Medulla oblongata (tissue), 1 donor: ENCODE results near the gene OGFOD3.

ENCODE experiments used
- DNase-seq: peaks from one replicate; pipeline ENCODE4 v3.0.0-alpha.2; 2015; ENCODE audit errors: extremely low spot score

Gene OGFOD3

GRCh38 chr17:82407255-82407654 is 11.1 kb downstream of the OGFOD3 start:
- no peak for DNase-seq

GRCh38 chr17:82406131-82406671 is 12.2 kb downstream of the OGFOD3 start:
- no peak for DNase-seq

- DNase-seq = no peak
These were observed 13.3 kb downstream of the OGFOD3 start for GRCh38 chr17:82405051-82405450.

GRCh38 chr17:82403662-82404660 is 14.4 kb downstream of the OGFOD3 start:
- DNase-seq = no peak

GRCh38 chr17:82402865-82403264 is 15.5 kb downstream of the OGFOD3 start:
- no peak for DNase-seq

GRCh38 chr17:82400830-82401229 is 17.6 kb downstream of the OGFOD3 start:
- peak; percentile 54 for DNase-seq

GRCh38 chr17:82400206-82400605 is 18.2 kb downstream of the OGFOD3 start:
- DNase-seq = no peak

- no peak for DNase-seq
These were observed 18.7 kb downstream of the OGFOD3 start for GRCh38 chr17:82399601-82400101.

- DNase-seq = peak; percentile 53
These were observed 19.3 kb downstream of the OGFOD3 start for GRCh38 chr17:82399041-82399441.

- DNase-seq = no peak
These were observed 20.7 kb downstream of the OGFOD3 start for GRCh38 chr17:82397449-82398335.

GRCh38 chr17:82396601-82397435 is 21.6 kb downstream of the OGFOD3 start:
- no peak for DNase-seq

- no peak for DNase-seq
These were observed 24.1 kb downstream of the OGFOD3 start for GRCh38 chr17:82394278-82394677.

GRCh38 chr17:82392941-82393340 is 25.4 kb downstream of the OGFOD3 start:
- DNase-seq = no peak

GRCh38 chr17:82392209-82392920 is 26.0 kb downstream of the OGFOD3 start:
- DNase-seq = no peak

- no peak for DNase-seq
These were observed 26.8 kb downstream of the OGFOD3 start for GRCh38 chr17:82391496-82392066.

GRCh38 chr17:82390860-82391435 is 27.4 kb downstream of the OGFOD3 start:
- DNase-seq = no peak

GRCh38 chr17:82390015-82390859 is 28.1 kb downstream of the OGFOD3 start:
- DNase-seq = no peak

GRCh38 chr17:82389379-82389778 is 29.0 kb downstream of the OGFOD3 start:
- DNase-seq = no peak

- DNase-seq = no peak
These were observed 29.5 kb downstream of the OGFOD3 start for GRCh38 chr17:82388922-82389283.
